Tibial artery (tissue), 4 donors: ENCODE results near the gene NXPH1.

Source experiments
- DNase-seq, 2 donors: peaks; one replicate each; pipeline ENCODE4 v3.0.0-alpha.2; 2019
- H3K27ac ChIP-seq, 2 donors: fragments of 200-600 bp; sonication (generic) in 1 of 2; 1 replicate in 1 of 2; 2 replicates in 1 of 2; pipeline ENCODE4 v1.5.1; 2018 to 2019; ENCODE audit warnings: mild to moderate bottlenecking in 1 of 2
- H3K27me3 ChIP-seq, 2 donors: fragments of 200-600 bp; sonication (generic) in 1 of 2; one replicate each; pipeline versions ENCODE4 v1.5.1 to v1.6.0; 2016 to 2019
- H3K36me3 ChIP-seq, 3 donors: fragments of 200-600 bp; sonication (generic) in 2 of 3; one replicate each; pipeline ENCODE4 v1.5.1; 2016 to 2019; ENCODE audit warnings: mild to moderate bottlenecking in 2 of 3
- H3K4me1 ChIP-seq, 4 donors: fragments of 200-600 bp; sonication (generic) in 2 of 4; 1 replicate in 3 of 4; 2 replicates in 1 of 4; pipeline ENCODE4 v1.5.1; 2016 to 2019
- H3K4me3 ChIP-seq, 2 donors: fragments of 200-600 bp; sonication (generic) in 1 of 2; 1 replicate in 1 of 2; 2 replicates in 1 of 2; pipeline ENCODE4 v1.5.1; 2018 to 2019; ENCODE audit warnings: mild to moderate bottlenecking in 2 of 2
- H3K9me3 ChIP-seq, 3 donors: fragments of 200-600 bp; sonication (generic) in 1 of 3; one replicate each; pipeline ENCODE4 v1.5.1; 2016 to 2019
- CTCF ChIP-seq, 2 experiments: fragments of 200-600 bp in 1 of 2; fragments of 450-650 bp in 1 of 2; IDR thresholded peaks; one replicate each; pipeline ENCODE4 v1.5.1; 2017 to 2019; ENCODE audit warnings: antibody characterized with exemption in 2 of 2, mild to moderate bottlenecking in 1 of 2, moderate library complexity in 1 of 2
- intact Hi-C: fragments of 100-400 bp; cut with DNase I; formaldehyde crosslinking; loops from one replicate; pipeline ENCODE4 v1.15.0; 2023; ENCODE audit warnings: low total_unique reads

Gene NXPH1

GRCh38 chr7:8411103-8411502 lies 22.3 kb upstream of the NXPH1 start:
- no peak for TF ChIP-seq CTCF (IDR thresholded peaks at IDR 0.05)
- Histone ChIP-seq H3K4me3 (no peak overlapping the region), H3K27ac (no peak overlapping the region), H3K27me3 (no peaks in the 10 kb centered on the region), H3K9me3 (no peaks in the 10 kb centered on the region), H3K4me1 (no peaks in the 10 kb centered on the region), H3K36me3 (no peaks in the 10 kb centered on the region)
- intact Hi-C loops = no loop called here
- no peak for DNase-seq

GRCh38 chr7:8413600-8413999 lies 19.8 kb upstream of the NXPH1 start:
- intact Hi-C loops = no loop called here
- DNase-seq = no peak
- Histone ChIP-seq H3K27me3 (no peaks in the 10 kb centered on the region), H3K4me1 (no peaks in the 10 kb centered on the region), H3K9me3 (no peaks in the 10 kb centered on the region), H3K27ac (no peak overlapping the region), H3K36me3 (no peaks in the 10 kb centered on the region), H3K4me3 (no peak overlapping the region)
- no peak for TF ChIP-seq CTCF (IDR thresholded peaks at IDR 0.05)

GRCh38 chr7:8418629-8419245 lies 14.7 kb upstream of the NXPH1 start:
- H3K36me3 ChIP-seq = no peaks in the 10 kb centered on the region
- intact Hi-C loops = no loop called here
- H3K4me3 ChIP-seq = no peak overlapping the region
- DNase-seq = no peak
- no peaks in the 10 kb centered on the region for H3K9me3 ChIP-seq
- H3K4me1 ChIP-seq = no peaks in the 10 kb centered on the region
- peak; percentile 57 to 59 for TF ChIP-seq CTCF (IDR thresholded peaks at IDR 0.05)
- H3K27ac ChIP-seq = no peak overlapping the region
- H3K27me3 ChIP-seq = no peaks in the 10 kb centered on the region

GRCh38 chr7:8422177-8422576 lies 11.2 kb upstream of the NXPH1 start:
- Histone ChIP-seq H3K4me3 (no peak overlapping the region), H3K4me1 (no peaks in the 10 kb centered on the region), H3K36me3 (no peaks in the 10 kb centered on the region), H3K27ac (no peak overlapping the region), H3K27me3 (peaks cover 0 to 2% of the 10 kb centered on the region in 2 donors), H3K9me3 (no peaks in the 10 kb centered on the region)
- no peak for TF ChIP-seq CTCF (IDR thresholded peaks at IDR 0.05)
- intact Hi-C loops = loop anchor here (5.0 kb wide), 1 partner anchor 735 kb away; no protein-coding TSS in a partner anchor
- DNase-seq = no peak

- no peak for TF ChIP-seq CTCF (IDR thresholded peaks at IDR 0.05)
Observed at GRCh38 chr7:8423057-8423456, 10.4 kb upstream of the NXPH1 start.

GRCh38 chr7:8425223-8425622 lies 8.2 kb upstream of the NXPH1 start:
- no peak for DNase-seq
- intact Hi-C loops = no loop called here
- Histone ChIP-seq H3K4me3 (no peak overlapping the region), H3K36me3 (no peaks in the 10 kb centered on the region), H3K4me1 (no peaks in the 10 kb centered on the region), H3K27ac (no peak overlapping the region), H3K9me3 (no peaks in the 10 kb centered on the region), H3K27me3 (peaks cover 0 to 2% of the 10 kb centered on the region in 2 donors)
- TF ChIP-seq CTCF (IDR thresholded peaks at IDR 0.05) = no peak

More at GRCh38 chr7:8423057-8423456, 10.4 kb upstream of the NXPH1 start:
- intact Hi-C loops = loop anchor here (5.0 kb wide), 1 partner anchor 734 kb away; no protein-coding TSS in a partner anchor
- Histone ChIP-seq H3K9me3 (no peaks in the 10 kb centered on the region), H3K27ac (no peak overlapping the region), H3K27me3 (peaks cover 0 to 2% of the 10 kb centered on the region in 2 donors), H3K36me3 (no peaks in the 10 kb centered on the region), H3K4me3 (no peak overlapping the region), H3K4me1 (no peaks in the 10 kb centered on the region)
- DNase-seq = no peak
